ENCODE results near the gene BAZ2A. TPM values are rescaled to one million over a fixed set of nuclear protein-coding genes. Genes with fewer than 3 reads are reported as not detected.

BAZ2A gene
- total and polyA plus RNA-seq, 10 donors: 8.8 to 238 (median 158) TPM

GRCh38 chr12:56671608-56672007, 41.5 kb upstream of the BAZ2A start:
- Histone ChIP-seq H3K36me3 (peaks cover 3 to 78% (median 58%) of the 10 kb centered on the region in 6 donors), H3K4me1 (peaks cover 11 to 66% (median 34%) of the 10 kb centered on the region in 6 donors), H3K27me3 (replicated peaks in 1 of 7) (no peaks in the 10 kb centered on the region), H3K9me3 (no peaks in the 10 kb centered on the region), H3K27ac (no peak overlapping the region), H3K4me3 (no peak overlapping the region)
- 82 to 97% (median 90%) methylated on average over 2 of the region's 2 CpGs for WGBS, 5 donors
- intact Hi-C loops (cut with DNase I; ENCODE audit: low total_unique reads): no loop called here
- TF ChIP-seq, protein P1, sequence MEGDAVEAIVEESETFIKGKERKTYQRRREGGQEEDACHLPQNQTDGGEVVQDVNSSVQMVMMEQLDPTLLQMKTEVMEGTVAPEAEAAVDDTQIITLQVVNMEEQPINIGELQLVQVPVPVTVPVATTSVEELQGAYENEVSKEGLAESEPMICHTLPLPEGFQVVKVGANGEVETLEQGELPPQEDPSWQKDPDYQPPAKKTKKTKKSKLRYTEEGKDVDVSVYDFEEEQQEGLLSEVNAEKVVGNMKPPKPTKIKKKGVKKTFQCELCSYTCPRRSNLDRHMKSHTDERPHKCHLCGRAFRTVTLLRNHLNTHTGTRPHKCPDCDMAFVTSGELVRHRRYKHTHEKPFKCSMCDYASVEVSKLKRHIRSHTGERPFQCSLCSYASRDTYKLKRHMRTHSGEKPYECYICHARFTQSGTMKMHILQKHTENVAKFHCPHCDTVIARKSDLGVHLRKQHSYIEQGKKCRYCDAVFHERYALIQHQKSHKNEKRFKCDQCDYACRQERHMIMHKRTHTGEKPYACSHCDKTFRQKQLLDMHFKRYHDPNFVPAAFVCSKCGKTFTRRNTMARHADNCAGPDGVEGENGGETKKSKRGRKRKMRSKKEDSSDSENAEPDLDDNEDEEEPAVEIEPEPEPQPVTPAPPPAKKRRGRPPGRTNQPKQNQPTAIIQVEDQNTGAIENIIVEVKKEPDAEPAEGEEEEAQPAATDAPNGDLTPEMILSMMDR (IDR thresholded peaks at IDR 0.05 in 8 of 11, conservative IDR thresholded peaks at IDR 0.05 in 3 of 11): no peak
- no peak for TF ChIP-seq POLR2AphosphoS5 (IDR thresholded peaks at IDR 0.05)
- TF ChIP-seq POLR2A (IDR thresholded peaks at IDR 0.05): no peak
- DNase-seq: no peak

DNA sequence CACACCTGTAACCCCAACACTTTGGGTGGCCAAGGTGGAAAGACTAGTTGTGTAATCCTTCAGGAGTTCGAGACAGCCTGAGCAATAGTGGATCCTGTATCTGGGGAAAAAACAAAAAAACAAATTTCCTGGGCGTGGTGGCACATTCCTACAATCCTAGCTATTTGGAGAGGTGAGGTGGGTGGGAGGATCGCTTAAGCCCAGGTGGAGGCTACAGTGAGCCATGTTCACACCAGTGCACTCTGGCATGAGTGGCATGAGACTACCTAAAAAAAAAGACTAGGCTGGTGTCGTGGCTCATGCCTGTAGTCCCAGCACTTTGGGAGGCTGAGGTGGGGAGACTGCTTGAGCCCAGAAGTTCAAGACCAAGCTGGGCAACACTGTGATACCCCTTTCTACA, 40.7 kb upstream of the BAZ2A start:
- Histone ChIP-seq H3K27me3 (replicated peaks in 1 of 7) (no peaks in the 10 kb centered on the region), H3K4me1 (peaks cover 5 to 58% (median 31%) of the 10 kb centered on the region in 6 donors), H3K27ac (no peak overlapping the region), H3K4me3 (no peak overlapping the region), H3K9me3 (no peaks in the 10 kb centered on the region), H3K36me3 (peaks cover 5 to 85% (median 66%) of the 10 kb centered on the region in 6 donors)
- no peak for DNase-seq
- 84 to 93% (median 91%) methylated on average over 4 of the region's 4 CpGs for WGBS, 5 donors
- no peak for TF ChIP-seq POLR2AphosphoS5 (IDR thresholded peaks at IDR 0.05)
- TF ChIP-seq, protein P1 (IDR thresholded peaks at IDR 0.05 in 8 of 11, conservative IDR thresholded peaks at IDR 0.05 in 3 of 11): no peak
- TF ChIP-seq POLR2A (IDR thresholded peaks at IDR 0.05): no peak
- intact Hi-C loops (cut with DNase I; ENCODE audit: low total_unique reads): no loop called here

DNA sequence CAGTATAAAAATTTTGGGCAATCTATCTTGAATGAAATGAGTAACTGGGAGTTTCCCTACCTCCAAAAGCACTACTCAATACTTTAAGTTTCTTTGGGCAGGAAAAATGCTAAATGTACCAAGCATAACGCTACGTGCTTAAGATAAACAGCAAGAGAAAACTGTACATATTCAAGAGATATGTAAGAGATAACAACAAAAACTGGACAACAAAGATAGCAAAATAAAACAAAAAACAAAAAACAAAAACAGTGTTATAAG, 38.0 kb upstream of the BAZ2A start:
- intact Hi-C loops (cut with DNase I; ENCODE audit: low total_unique reads): no loop called here
- TF ChIP-seq POLR2A (IDR thresholded peaks at IDR 0.05): no peak
- no peak for TF ChIP-seq POLR2AphosphoS5 (IDR thresholded peaks at IDR 0.05)
- TF ChIP-seq, protein P1 (IDR thresholded peaks at IDR 0.05 in 8 of 11, conservative IDR thresholded peaks at IDR 0.05 in 3 of 11): no peak

DNA sequence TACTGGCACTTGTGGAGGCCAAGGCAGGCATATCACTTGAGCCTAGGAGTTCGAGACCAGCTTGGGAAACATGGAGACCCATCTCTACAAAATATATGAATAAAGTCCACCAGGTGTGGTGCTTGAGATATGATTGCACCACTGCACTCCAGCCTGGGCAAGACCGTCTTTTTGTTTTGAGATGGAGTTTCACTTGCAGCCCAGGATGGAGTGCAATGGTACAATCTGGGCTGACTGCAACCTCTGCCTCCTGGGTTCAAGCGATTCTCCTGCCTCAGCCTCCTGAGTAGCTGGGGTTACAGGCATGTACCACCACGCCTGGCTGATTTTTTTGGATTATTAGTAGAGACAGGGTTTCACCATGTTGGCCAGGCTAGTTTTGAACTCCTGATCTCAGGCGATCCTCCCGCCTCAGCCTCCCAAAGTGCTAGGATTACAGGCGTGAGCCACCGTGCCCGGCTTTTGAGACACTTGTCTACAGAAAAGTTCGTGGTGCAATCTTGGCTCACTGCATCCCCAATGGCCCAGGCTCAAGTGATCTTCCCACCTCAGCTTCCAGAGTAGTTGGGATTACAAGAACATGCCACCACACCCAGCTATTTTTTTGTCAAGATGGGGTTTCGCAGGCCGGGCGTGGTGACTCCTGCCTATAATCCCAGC, 32.0 kb upstream of the BAZ2A start:
- H3K4me1 ChIP-seq: no peaks in the 10 kb centered on the region
- DNase-seq: peak; percentile 24
- peaks cover 2 to 55% (median 45%) of the 10 kb centered on the region in 6 donors for H3K36me3 ChIP-seq
- 86 to 95% (median 92%) methylated on average over 13 of the region's 13 CpGs for WGBS, 5 donors
- no peak overlapping the region for H3K27ac ChIP-seq
- H3K9me3 ChIP-seq: no peaks in the 10 kb centered on the region
- no peaks in the 10 kb centered on the region for H3K27me3 ChIP-seq (replicated peaks in 1 of 7)
- intact Hi-C loops (cut with DNase I; ENCODE audit: low total_unique reads): no loop called here
- H3K4me3 ChIP-seq: no peak overlapping the region
- TF ChIP-seq, protein P1 (IDR thresholded peaks at IDR 0.05 in 8 of 11, conservative IDR thresholded peaks at IDR 0.05 in 3 of 11): no peak
- TF ChIP-seq POLR2AphosphoS5 (IDR thresholded peaks at IDR 0.05): peak in 2 of 3 donors; percentile 6 to 38

More for the DNA sequence above, 38.0 kb upstream of the BAZ2A start:
- WGBS, 5 donors: 77 to 89% (median 87%) methylated on average over 2 of the region's 2 CpGs
- Histone ChIP-seq H3K4me1 (peaks cover 0 to 36% (median 17%) of the 10 kb centered on the region in 6 donors), H3K27me3 (replicated peaks in 1 of 7) (no peaks in the 10 kb centered on the region), H3K36me3 (peaks cover 5 to 100% (median 91%) of the 10 kb centered on the region in 6 donors), H3K4me3 (no peak overlapping the region), H3K9me3 (no peaks in the 10 kb centered on the region), H3K27ac (no peak overlapping the region)
- DNase-seq: no peak

Measured in spleen (tissue), 11 donors.